ENCODE results near the gene OCEL1.

GRCh38 chr19:17215127-17215971 lies 10.7 kb upstream of the OCEL1 start, which contains the start of gene USE1:
- TF ChIP-seq ZNF10 (tag by site-specific recombination; IDR thresholded peaks at IDR 0.05) (no peak), HOXD13 (CRISPR knock-in tag; IDR thresholded peaks at IDR 0.05; ENCODE audit: borderline replicate concordance) (no peak; the same call in 1 of the 2 replicates), ZNF132 (tag by site-specific recombination; IDR thresholded peaks at IDR 0.05; ENCODE audit: borderline replicate concordance) (no peak), CTCF (tag by site-specific recombination; IDR thresholded peaks at IDR 0.05) (peak; percentile 16; the same call in 1 of the 2 replicates), ZNF624 (tag by site-specific recombination; IDR thresholded peaks at IDR 0.05) (no peak), ZNF239 (tag by site-specific recombination; IDR thresholded peaks at IDR 0.05) (no peak)

Data from HEK293 (cell line).